Vagina (tissue), 2 donors: Measurements from ENCODE around the gene UBE2I. TPM values are rescaled to one million over a fixed set of nuclear protein-coding genes. Genes with fewer than 3 reads are reported as not detected.

ENCODE experiments used
- DNase-seq, 2 donors: peaks; one replicate each; pipeline ENCODE4 v3.0.0-alpha.2; 2017; ENCODE audit errors: extremely low spot score in 2 of 2
- H3K27ac ChIP-seq: fragments of 200-600 bp; sonication (generic); one replicate; pipeline ENCODE4 v1.5.1; 2019
- H3K27me3 ChIP-seq: fragments of 200-600 bp; sonication (generic); one replicate; pipeline ENCODE4 v1.5.1; 2019
- H3K36me3 ChIP-seq, 2 donors: fragments of 200-600 bp; sonication (generic); one replicate each; pipeline ENCODE4 v1.5.1; 2017 to 2019
- H3K4me1 ChIP-seq: fragments of 200-600 bp; sonication (generic); one replicate; pipeline ENCODE4 v1.5.1; 2019
- H3K4me3 ChIP-seq, 2 donors: fragments of 200-600 bp; sonication (generic); 1 replicate in 1 of 2; 2 replicates in 1 of 2; pipeline ENCODE4 v1.5.1; 2016 to 2019
- H3K9me3 ChIP-seq: fragments of 200-600 bp; sonication (generic); one replicate; pipeline ENCODE4 v1.5.1; 2019
- CTCF ChIP-seq, 3 experiments: fragments of 450-650 bp in 2 of 3; fragments of 200-600 bp in 1 of 3; sonication (generic) in 1 of 3; IDR thresholded peaks; one replicate each; pipeline ENCODE4 v1.5.1; 2017 to 2019; ENCODE audit warnings: antibody characterized with exemption in 3 of 3, mild to moderate bottlenecking in 2 of 3, moderate library complexity in 2 of 3
- POLR2A ChIP-seq, 2 donors: fragments of 450-650 bp; IDR thresholded peaks; one replicate each; pipeline ENCODE4 v1.6.1; 2017; ENCODE audit warnings: antibody characterized with exemption in 2 of 2, mild to moderate bottlenecking in 2 of 2, moderate library complexity in 2 of 2
- POLR2AphosphoS5 ChIP-seq, 2 donors: sonication (generic); formaldehyde crosslinking; IDR thresholded peaks; one replicate each; pipeline ENCODE4 v1.9.0; 2017; ENCODE audit warnings: antibody characterized with exemption in 2 of 2, mild to moderate bottlenecking in 2 of 2, low read depth in 1 of 2; ENCODE audit not compliant: insufficient read depth in 1 of 2
- intact Hi-C: fragments of 100-400 bp; cut with DNase I; formaldehyde crosslinking; loops from one replicate; pipeline ENCODE4 v1.15.1; 2023
- total RNA-seq: library from RNA; depleted of rRNA; stranded (reverse); fragments of >200 nt; gene quantifications from one replicate; pipeline ENCODE4 v1.2.3, GENCODE V29; 2016

UBE2I gene
- total RNA-seq, 1 donor from 2014 or later: 51.3 TPM

- no peak for DNase-seq
- TF ChIP-seq POLR2A (IDR thresholded peaks at IDR 0.05): no peak
- TF ChIP-seq POLR2AphosphoS5 (IDR thresholded peaks at IDR 0.05; ENCODE audit: insufficient read depth in 1 of 2, low read depth in 1 of 2): no peak
- TF ChIP-seq CTCF (IDR thresholded peaks at IDR 0.05): no peak
- Histone ChIP-seq H3K4me3 (no peak overlapping the region), H3K4me1 (peaks cover 26% of the 10 kb centered on the region), H3K36me3 (peaks cover 0 to 95% of the 10 kb centered on the region in 2 donors), H3K27ac (no peak overlapping the region), H3K27me3 (no peaks in the 10 kb centered on the region), H3K9me3 (no peaks in the 10 kb centered on the region)
- intact Hi-C loops: no loop called here
These were observed 8.2 kb downstream of the UBE2I start for GRCh38 chr16:1317479-1318267.

GRCh38 chr16:1318268-1318545, 8.8 kb downstream of the UBE2I start:
- Histone ChIP-seq H3K4me3 (no peak overlapping the region), H3K4me1 (peaks cover 21% of the 10 kb centered on the region), H3K36me3 (peaks cover 0 to 94% of the 10 kb centered on the region in 2 donors), H3K27me3 (no peaks in the 10 kb centered on the region), H3K27ac (no peak overlapping the region), H3K9me3 (no peaks in the 10 kb centered on the region)
- no peak for DNase-seq
- intact Hi-C loops: no loop called here
- TF ChIP-seq CTCF (IDR thresholded peaks at IDR 0.05) (no peak), POLR2A (IDR thresholded peaks at IDR 0.05) (no peak), POLR2AphosphoS5 (IDR thresholded peaks at IDR 0.05; ENCODE audit: insufficient read depth in 1 of 2, low read depth in 1 of 2) (no peak)

- H3K27me3 ChIP-seq: no peaks in the 10 kb centered on the region
- no peak for TF ChIP-seq CTCF (IDR thresholded peaks at IDR 0.05)
- no peak for TF ChIP-seq POLR2AphosphoS5 (IDR thresholded peaks at IDR 0.05; ENCODE audit: insufficient read depth in 1 of 2, low read depth in 1 of 2)
- TF ChIP-seq POLR2A (IDR thresholded peaks at IDR 0.05): no peak
- peaks cover 0 to 96% of the 10 kb centered on the region in 2 donors for H3K36me3 ChIP-seq
- intact Hi-C loops: no loop called here
- H3K27ac ChIP-seq: no peak overlapping the region
- H3K4me3 ChIP-seq: no peak overlapping the region
- no peaks in the 10 kb centered on the region for H3K9me3 ChIP-seq
- DNase-seq: no peak
- peaks cover 13% of the 10 kb centered on the region for H3K4me1 ChIP-seq
These were observed 9.6 kb downstream of the UBE2I start for GRCh38 chr16:1319041-1319440.

- TF ChIP-seq POLR2AphosphoS5 (IDR thresholded peaks at IDR 0.05; ENCODE audit: insufficient read depth in 1 of 2, low read depth in 1 of 2): no peak
- TF ChIP-seq CTCF (IDR thresholded peaks at IDR 0.05): no peak
- TF ChIP-seq POLR2A (IDR thresholded peaks at IDR 0.05): no peak
- H3K36me3 ChIP-seq: peaks cover 0 to 96% of the 10 kb centered on the region in 2 donors
- no peak overlapping the region for H3K27ac ChIP-seq
- no peaks in the 10 kb centered on the region for H3K27me3 ChIP-seq
- H3K9me3 ChIP-seq: no peaks in the 10 kb centered on the region
- intact Hi-C loops: no loop called here
- DNase-seq: no peak
- peaks cover 2% of the 10 kb centered on the region for H3K4me1 ChIP-seq
- H3K4me3 ChIP-seq: no peak overlapping the region
These were observed 10.7 kb downstream of the UBE2I start for GRCh38 chr16:1320097-1320496.

GRCh38 chr16:1320658-1321240, 11.3 kb downstream of the UBE2I start:
- Histone ChIP-seq H3K4me1 (no peaks in the 10 kb centered on the region), H3K4me3 (no peak overlapping the region), H3K36me3 (peaks cover 0 to 96% of the 10 kb centered on the region in 2 donors), H3K27me3 (no peaks in the 10 kb centered on the region), H3K27ac (no peak overlapping the region), H3K9me3 (no peaks in the 10 kb centered on the region)
- intact Hi-C loops: no loop called here
- TF ChIP-seq POLR2A (IDR thresholded peaks at IDR 0.05): no peak
- no peak for TF ChIP-seq CTCF (IDR thresholded peaks at IDR 0.05)
- TF ChIP-seq POLR2AphosphoS5 (IDR thresholded peaks at IDR 0.05; ENCODE audit: insufficient read depth in 1 of 2, low read depth in 1 of 2): no peak
- DNase-seq: no peak
